ENCODE results near the gene NAPEPLD.
"Not testable (repeated sequence)": the region's sequence is repeated elsewhere in the genome, so short reads cannot be mapped to it uniquely, and the experiment has no call there.

The NAPEPLD gene

DNA sequence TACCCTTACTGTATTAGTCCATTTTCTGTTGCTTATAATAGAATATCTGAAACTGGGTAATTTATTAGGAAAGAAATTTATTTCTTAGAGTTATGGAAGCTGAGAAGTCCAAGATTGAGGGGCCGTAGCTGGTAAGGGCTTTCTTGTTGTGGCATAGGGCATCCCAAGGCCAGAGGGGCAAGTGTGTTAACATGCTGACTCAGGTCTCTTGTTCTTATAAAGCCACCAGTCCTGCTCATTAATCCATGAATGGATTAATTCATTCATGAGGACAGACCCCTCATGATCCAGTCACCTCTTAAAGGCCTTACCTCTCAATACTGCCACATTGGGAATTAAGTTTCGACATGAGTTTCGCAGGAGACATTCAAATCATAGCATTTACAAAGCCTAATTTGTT lies 71.6 kb downstream of the NAPEPLD start:
- ATAC-seq (replicated peaks) (no peak), DNase-seq (no peak)
- peaks cover 16 to 37% of the 10 kb centered on the region in 2 donors for H3K4me1 Mint-ChIP-seq
- peaks cover 17 to 25% of the 10 kb centered on the region in 2 donors for H3K36me3 Mint-ChIP-seq
- no peak overlapping the region for H3K27ac Mint-ChIP-seq
- no peak overlapping the region for H3K4me3 Mint-ChIP-seq
- no peaks in the 10 kb centered on the region for H3K27me3 Mint-ChIP-seq
- peaks cover 4 to 6% of the 10 kb centered on the region in 2 donors for H3K9me3 Mint-ChIP-seq

DNA sequence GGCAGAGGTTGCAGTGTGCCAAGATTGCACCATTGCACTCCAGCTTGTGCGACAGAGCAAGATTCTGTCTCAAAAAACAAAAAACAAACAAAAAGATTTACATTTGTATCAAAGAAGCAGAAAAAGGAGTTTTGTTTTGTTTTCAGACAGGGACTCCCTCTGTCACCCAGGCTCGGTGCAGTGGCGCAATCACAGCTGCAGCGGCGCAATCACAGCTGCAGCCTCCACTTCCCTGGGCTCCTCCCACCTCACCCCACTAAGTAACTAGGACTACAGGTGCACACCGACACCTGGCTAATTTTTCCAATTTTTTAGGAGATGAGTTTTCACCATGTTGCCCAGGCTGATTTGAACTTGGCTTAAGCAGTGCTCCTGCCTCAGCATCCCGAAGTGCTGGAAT lies 72.1 kb downstream of the NAPEPLD start:
- Mint-ChIP-seq H3K36me3 (peaks cover 17 to 22% of the 10 kb centered on the region in 2 donors), H3K27me3 (no peaks in the 10 kb centered on the region), H3K4me3 (no peak overlapping the region), H3K27ac (no peak overlapping the region), H3K9me3 (peaks cover 4 to 6% of the 10 kb centered on the region in 2 donors), H3K4me1 (peaks cover 16 to 37% of the 10 kb centered on the region in 2 donors)
- no peak for DNase-seq
- no peak for ATAC-seq (replicated peaks)

DNA sequence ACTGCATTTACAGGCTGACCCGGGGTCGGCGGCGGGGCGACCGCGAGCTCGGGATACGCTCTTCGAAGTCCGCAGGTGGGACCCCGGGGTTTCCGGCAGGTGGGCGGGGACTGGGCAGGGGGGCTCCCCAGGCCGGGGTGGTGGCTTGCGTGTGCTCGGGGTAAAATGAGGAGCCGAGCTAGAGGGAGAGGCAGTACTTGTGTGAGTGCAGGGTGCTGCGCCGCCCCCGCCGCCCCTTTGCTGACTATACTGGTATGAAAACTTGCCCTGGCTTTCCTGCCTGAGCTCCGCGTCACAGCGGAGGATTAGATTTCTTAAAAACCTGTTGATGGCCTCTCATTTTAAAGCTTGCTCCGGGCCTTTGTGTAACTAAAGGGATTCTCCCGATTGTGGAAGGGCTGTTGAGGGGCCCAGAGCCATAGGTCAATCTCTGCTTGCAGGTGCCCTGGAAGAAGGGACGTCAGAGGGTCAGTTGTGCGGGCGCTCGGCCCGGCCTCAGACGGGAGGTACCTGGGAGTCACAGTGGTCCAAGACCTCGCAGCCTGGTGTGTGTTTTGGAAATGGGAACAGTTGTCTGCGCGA lies 73.5 kb downstream of the NAPEPLD start:
- H3K27ac Mint-ChIP-seq: peak overlapping the region; percentile 94
- peaks cover 16 to 37% of the 10 kb centered on the region in 2 donors for H3K4me1 Mint-ChIP-seq
- H3K9me3 Mint-ChIP-seq: peaks cover 4 to 6% of the 10 kb centered on the region in 2 donors
- H3K36me3 Mint-ChIP-seq: peaks cover 17 to 22% of the 10 kb centered on the region in 2 donors
- peak; percentile 78 to 79 for ATAC-seq (replicated peaks)
- peak; percentile 72 for DNase-seq
- H3K27me3 Mint-ChIP-seq: no peaks in the 10 kb centered on the region
- H3K4me3 Mint-ChIP-seq: peak overlapping the region; percentile 89 to 94

DNA sequence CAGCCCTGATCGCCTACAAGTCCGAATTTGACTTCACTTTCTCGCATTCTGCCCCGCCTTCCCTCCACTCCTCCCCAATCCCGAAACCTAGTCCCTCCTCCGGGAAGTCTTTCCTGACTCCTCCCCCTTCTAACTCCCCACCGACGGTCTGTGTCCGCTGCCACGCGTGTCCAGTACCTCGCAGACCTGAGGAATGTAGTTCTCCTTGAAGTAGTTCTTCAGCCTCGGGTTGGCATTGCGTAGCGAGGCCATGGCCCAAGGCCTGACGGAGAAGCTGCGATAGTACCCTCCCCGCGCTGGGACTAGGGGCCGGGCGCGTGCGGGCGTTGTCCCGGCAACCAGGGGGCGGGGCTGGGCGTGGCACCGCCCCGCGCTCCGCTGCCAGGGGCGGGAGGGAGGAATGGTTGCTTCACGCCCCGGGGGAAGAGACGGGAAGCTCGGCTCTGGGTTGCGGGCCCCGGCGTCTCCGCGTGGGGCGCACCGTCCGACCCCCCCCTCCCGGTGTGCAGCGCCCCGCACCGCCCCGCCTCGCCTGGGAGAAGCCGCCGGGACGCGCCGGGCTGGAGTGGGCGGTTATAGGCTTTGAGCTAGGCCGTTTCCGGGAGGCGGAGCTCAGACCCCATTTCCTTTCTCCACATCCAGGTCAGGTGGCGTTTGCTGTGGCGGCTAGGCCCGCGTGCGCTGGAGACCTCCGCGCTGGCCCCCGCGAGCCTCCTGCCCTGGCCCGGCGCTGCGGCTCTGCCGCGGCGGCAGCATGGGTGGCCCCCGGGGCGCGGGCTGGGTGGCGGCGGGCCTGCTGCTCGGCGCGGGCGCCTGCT lies 74.2 kb downstream of the NAPEPLD start, which contains the start of the genes ARMC10 and FBXL13:
ARMC10 (plus strand) TSS at position 622 of the 818 bp plus-strand sequence; CDS start at position 755, 133 bp downstream.
FBXL13 (minus strand) TSS at position 278 of the 818 bp plus-strand sequence.
- H3K27me3 Mint-ChIP-seq: no peaks in the 10 kb centered on the region
- ATAC-seq (replicated peaks) (peak; percentile 86 to 90), DNase-seq (peak; percentile 88)
- H3K36me3 Mint-ChIP-seq: peaks cover 15 to 18% of the 10 kb centered on the region in 2 donors
- peaks cover 16 to 37% of the 10 kb centered on the region in 2 donors for H3K4me1 Mint-ChIP-seq
- H3K27ac Mint-ChIP-seq: peak within 1 kb of the TSS; percentile 95
- H3K4me3 Mint-ChIP-seq: peak within 1 kb of the TSS; percentile 89 to 96
- H3K9me3 Mint-ChIP-seq: peaks cover 4 to 6% of the 10 kb centered on the region in 2 donors

DNA sequence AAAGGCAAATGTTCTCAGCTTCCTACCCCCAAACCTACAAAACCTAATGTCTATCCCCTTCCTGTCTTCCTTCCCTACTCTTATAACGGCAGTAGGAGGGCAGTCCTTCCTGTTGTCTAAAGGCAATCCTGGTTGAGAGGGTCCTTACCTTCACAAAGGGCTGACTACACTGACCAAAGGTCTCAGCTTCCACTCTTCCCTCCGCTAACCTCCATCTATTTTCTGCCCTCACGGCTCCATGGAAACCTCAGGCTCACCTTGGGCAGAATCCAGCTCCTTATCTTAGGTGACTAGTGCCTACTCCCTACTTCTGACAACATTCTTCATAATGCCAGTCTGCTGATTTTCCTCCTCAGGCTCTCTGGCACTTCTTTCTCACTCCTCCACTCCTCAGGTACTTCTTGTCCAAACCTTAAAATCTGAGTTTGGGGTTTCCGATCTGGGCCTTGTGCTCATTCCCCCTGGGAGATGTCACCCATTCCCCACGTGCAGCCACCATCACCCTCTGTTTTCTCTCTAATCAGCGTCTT lies 74.8 kb downstream of the NAPEPLD start:
- DNase-seq: no peak
- Mint-ChIP-seq H3K4me3 (peak overlapping the region; percentile 89 to 96), H3K9me3 (peaks cover 4 to 6% of the 10 kb centered on the region in 2 donors), H3K27ac (peak overlapping the region; percentile 95), H3K36me3 (peaks cover 13 to 15% of the 10 kb centered on the region in 2 donors), H3K27me3 (no peaks in the 10 kb centered on the region), H3K4me1 (peaks cover 16 to 37% of the 10 kb centered on the region in 2 donors)
- no peak for ATAC-seq (replicated peaks)

DNA sequence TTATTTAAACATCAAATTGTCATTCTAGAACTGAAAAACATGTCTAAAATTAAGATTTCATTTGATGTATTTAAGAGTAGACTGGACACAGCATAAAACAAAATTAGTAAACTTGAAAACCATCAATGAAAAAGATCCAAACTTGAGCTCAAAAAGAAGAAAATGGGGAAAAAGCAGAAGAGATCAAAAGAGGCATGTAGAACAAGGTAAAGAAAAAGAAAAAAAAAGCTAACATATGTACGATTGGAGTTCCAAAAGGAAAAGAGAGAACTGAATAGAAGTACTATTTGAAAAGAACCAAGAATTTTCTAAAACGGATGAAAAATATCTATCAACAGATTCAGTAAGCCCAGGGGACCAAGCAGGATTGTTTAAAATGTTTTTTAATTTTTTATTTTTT lies 77.9 kb downstream of the NAPEPLD start:
- Mint-ChIP-seq H3K27ac (no peak overlapping the region), H3K4me3 (no peak overlapping the region), H3K9me3 (no peaks in the 10 kb centered on the region), H3K27me3 (no peaks in the 10 kb centered on the region), H3K4me1 (peaks cover 14 to 18% of the 10 kb centered on the region in 2 donors), H3K36me3 (peaks cover 2 to 4% of the 10 kb centered on the region in 2 donors)
- ATAC-seq (replicated peaks) (no peak), DNase-seq (no peak)

DNA sequence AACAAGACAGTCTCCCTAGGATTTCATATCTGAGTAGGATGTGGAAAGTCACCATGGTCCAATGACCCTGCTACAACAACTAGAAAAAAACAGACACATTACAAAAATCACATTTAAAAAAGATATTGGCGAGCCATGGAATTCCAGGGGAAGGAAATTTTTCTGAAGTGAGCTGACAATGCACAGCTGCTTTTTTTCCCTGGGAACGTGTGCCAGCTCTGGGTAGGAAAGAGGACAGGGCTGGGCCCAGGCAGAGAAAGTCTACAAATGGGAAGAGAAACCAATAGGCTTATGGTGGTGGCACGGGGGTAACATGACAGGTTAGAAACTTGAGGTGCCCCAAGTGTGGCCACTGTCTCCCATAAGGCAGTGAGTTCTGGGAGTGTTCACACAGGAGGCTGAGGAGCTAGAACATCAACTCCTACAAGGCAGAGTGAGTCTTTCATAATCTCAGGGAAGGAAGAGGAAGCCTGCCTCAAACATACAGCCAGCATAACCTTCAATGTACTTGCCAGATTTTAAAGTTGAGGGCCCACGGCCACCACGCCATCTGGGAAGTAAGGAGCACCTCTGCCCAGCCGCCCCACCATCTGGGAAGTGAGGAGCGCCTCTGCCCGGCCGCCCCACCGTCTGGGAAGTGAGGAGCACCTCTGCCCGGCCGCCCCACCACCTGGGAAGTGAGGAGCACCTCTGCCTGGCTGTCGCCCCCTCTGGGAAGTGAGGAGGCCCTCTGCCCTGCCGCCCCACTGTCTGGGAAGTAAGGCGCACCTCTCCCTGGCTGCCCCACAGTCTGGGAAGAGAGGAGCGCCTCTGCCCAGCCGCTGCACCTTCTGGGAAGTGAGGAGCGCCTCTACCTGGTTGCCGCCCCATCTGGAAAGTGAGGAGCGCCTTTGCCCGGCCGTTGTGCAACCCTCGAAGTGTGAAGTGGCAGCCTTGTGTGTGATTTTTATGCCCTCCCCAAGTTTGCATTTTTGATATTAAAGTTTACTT lies 80.2 kb downstream of the NAPEPLD start:
- Mint-ChIP-seq H3K9me3 (no peaks in the 10 kb centered on the region), H3K27ac (no peak overlapping the region), H3K27me3 (no peaks in the 10 kb centered on the region), H3K4me3 (no peak overlapping the region), H3K4me1 (peaks cover 2 to 3% of the 10 kb centered on the region in 2 donors), H3K36me3 (no peaks in the 10 kb centered on the region)
- ATAC-seq (replicated peaks) (no peak), DNase-seq (no peak)

DNA sequence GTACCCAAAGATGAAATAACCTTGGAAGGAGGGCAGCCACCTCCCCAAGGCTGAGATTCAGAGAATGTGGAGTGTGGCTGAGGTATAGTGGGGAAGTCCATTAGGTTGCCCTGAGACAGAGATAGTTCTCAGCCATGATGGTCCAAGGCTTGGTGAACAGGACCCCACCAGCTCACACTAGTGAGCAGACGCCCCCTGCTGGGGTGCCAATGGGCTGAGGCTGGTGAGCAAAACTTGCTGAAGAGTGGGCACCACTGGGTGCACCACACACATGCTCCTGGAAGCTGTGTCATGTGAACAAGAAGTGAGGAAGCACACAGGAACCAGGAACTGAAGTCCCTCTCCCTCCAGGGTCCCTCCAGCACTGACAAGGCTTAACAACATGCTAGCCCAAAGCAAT lies 83.2 kb downstream of the NAPEPLD start:
- ATAC-seq (replicated peaks) (peak; percentile 78 to 81), DNase-seq (peak; percentile 26)
- Mint-ChIP-seq H3K27ac (no peak overlapping the region), H3K4me1 (peaks cover 0 to 2% of the 10 kb centered on the region in 2 donors), H3K4me3 (no peak overlapping the region), H3K9me3 (no peaks in the 10 kb centered on the region), H3K36me3 (no peaks in the 10 kb centered on the region), H3K27me3 (no peaks in the 10 kb centered on the region)

DNA sequence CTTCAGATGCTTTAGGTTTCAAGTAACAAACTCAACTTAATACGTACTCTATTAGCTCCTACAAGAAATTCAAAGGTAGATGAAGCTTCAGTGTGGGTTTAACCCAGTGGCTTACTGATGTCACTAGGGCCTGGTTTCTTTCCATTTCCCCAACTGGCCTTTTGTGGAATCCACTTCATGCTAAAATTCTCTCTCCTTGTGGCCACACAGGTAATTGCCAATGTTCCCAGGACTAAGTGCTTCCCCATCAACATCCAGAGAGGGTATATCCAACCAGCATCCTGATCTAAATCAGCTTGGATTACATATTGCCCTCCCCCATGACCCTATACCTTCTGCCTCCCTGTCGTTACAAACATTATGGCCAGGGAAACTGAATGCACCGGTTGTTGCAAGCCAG lies 85.0 kb downstream of the NAPEPLD start:
- H3K27ac Mint-ChIP-seq: no peak overlapping the region
- H3K9me3 Mint-ChIP-seq: no peaks in the 10 kb centered on the region
- no peaks in the 10 kb centered on the region for H3K36me3 Mint-ChIP-seq
- H3K4me3 Mint-ChIP-seq: no peak overlapping the region
- ATAC-seq (replicated peaks) (no peak), DNase-seq (no peak)
- H3K4me1 Mint-ChIP-seq: peaks cover 0 to 2% of the 10 kb centered on the region in 2 donors
- no peaks in the 10 kb centered on the region for H3K27me3 Mint-ChIP-seq

DNA sequence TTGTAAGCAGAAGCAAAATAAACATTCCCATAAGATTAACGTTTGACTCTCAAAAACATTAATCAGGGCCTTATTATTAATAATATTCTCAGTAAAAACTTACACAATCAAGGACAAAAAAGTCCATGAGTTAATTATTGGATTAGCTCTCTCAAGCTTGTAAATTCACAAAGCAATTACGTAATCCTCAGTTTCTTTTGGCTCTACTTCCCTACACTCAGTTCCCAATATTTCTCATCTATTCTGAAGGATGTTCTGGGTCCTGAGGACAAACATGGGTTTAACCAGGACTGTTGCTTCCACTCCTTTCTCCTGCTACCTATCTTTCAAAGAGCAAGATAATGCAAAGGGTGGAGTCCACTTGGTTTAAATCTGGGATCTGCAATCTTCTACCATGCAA lies 89.4 kb downstream of the NAPEPLD start:
- Mint-ChIP-seq H3K27me3 (no peaks in the 10 kb centered on the region), H3K4me1 (no peaks in the 10 kb centered on the region), H3K27ac (no peak overlapping the region), H3K9me3 (no peaks in the 10 kb centered on the region), H3K36me3 (peaks cover 0 to 2% of the 10 kb centered on the region in 2 donors), H3K4me3 (no peak overlapping the region)
- DNase-seq (no peak), ATAC-seq (replicated peaks) (no peak)

DNA sequence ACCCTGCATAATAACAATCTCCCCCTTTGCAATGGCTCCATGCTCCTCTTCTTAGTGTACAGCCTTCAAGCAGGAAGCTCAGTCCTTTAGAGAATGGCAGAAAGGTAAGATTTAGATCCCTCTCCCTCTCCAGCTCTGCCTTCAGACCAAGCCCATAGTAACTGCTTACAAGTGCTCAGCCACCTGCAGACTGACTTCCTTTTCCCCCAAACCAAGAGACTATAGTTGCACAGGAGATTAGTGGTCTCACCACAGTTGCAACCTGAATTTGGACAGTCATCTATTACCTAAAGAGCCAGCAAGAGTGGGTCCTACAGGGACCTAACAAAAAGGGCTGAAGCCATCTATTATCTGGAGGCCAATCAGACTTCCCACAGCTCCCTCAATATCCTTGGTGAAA lies 90.8 kb downstream of the NAPEPLD start:
- H3K4me1 Mint-ChIP-seq: no peaks in the 10 kb centered on the region
- DNase-seq (no peak), ATAC-seq (replicated peaks) (no peak)
- H3K9me3 Mint-ChIP-seq: no peaks in the 10 kb centered on the region
- H3K27me3 Mint-ChIP-seq: no peaks in the 10 kb centered on the region
- H3K36me3 Mint-ChIP-seq: peaks cover 4 to 5% of the 10 kb centered on the region in 2 donors
- H3K4me3 Mint-ChIP-seq: no peak overlapping the region
- no peak overlapping the region for H3K27ac Mint-ChIP-seq

DNA sequence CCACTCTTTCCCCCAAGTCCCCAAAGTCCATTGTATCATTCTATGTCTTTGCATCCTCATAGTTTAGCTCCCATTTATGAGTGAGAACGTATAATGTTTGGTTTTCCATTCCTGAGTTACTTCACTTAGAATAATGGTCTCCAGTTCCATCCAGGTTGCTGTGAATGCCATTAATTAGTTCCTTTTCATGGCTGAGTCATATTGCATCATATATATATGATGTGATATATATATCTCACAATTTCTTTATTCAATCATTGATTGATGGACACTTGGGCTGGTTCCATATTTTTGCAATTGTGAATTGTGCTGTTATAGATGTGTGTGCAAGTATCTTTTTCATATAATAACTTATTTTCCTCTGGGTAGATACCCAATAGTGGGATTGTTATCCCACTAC lies 92.9 kb downstream of the NAPEPLD start:
- H3K27ac Mint-ChIP-seq; H3K4me3 Mint-ChIP-seq; H3K9me3 Mint-ChIP-seq; DNase-seq; H3K4me1 Mint-ChIP-seq; H3K36me3 Mint-ChIP-seq; ATAC-seq (replicated peaks); H3K27me3 Mint-ChIP-seq: not testable (repeated sequence)

DNA sequence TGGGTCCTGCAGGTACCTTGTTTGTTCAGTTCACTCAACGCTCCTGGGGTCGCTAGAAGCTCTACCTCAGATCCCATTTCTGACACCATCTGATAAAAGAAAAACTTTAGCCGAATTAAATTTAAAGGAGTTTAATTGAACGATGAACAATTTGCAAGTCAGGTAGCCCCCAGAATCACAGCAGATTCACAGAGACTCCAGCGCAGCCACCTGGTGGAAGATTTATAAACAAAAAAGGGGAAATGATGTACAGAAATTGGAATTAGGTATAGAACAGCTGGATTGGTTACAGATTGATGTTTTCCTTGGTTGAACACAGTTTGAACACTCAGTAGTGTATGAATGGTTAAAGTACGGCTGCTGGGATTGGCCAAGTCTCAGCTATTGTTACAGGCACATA lies 97.4 kb downstream of the NAPEPLD start:
- Mint-ChIP-seq H3K27ac (no peak overlapping the region), H3K9me3 (peaks cover 0 to 8% of the 10 kb centered on the region in 2 donors)
- no peak for DNase-seq

More for the DNA sequence above, 97.4 kb downstream of the NAPEPLD start:
- Mint-ChIP-seq H3K36me3 (peaks cover 7 to 14% of the 10 kb centered on the region in 2 donors), H3K4me3 (no peak overlapping the region), H3K27me3 (no peaks in the 10 kb centered on the region), H3K4me1 (no peaks in the 10 kb centered on the region)
- no peak for ATAC-seq (replicated peaks)
